Stimulated activated CD4-positive, alpha-beta T cell treated with anti-CD3 and anti-CD28 coated beads, Interleukin-4, amount 100 ng/mL, for 24 hours (primary cell): ENCODE results near the gene YLPM1.
A peak's percentile ranks its signal among the peaks of the same experiment; 100 is the strongest.

Source experiments
- DNase-seq: peaks from one replicate; pipeline ENCODE4 v3.0.0-alpha.2; 2020

The YLPM1 gene

DNA sequence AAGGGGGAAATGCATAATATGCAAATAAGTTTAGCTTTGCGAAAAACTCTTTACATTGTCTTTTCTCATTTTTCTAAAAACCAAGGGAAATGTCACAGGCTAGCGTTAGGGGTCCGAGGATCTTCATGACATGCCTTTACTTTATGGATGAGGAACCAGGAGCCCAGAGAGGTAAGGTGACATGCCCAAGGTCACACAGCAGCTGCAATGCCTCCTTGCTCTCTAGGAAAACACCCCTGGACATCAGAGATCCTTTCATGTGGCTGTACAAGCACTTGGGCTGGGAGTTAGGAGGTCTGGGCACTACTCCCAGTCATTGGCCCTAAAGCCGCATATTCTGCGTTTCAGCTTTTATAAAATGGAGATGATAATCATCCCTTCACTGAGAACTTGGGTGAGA is 112.1 kb downstream of the YLPM1 start:
- DNase-seq: no peak

DNA sequence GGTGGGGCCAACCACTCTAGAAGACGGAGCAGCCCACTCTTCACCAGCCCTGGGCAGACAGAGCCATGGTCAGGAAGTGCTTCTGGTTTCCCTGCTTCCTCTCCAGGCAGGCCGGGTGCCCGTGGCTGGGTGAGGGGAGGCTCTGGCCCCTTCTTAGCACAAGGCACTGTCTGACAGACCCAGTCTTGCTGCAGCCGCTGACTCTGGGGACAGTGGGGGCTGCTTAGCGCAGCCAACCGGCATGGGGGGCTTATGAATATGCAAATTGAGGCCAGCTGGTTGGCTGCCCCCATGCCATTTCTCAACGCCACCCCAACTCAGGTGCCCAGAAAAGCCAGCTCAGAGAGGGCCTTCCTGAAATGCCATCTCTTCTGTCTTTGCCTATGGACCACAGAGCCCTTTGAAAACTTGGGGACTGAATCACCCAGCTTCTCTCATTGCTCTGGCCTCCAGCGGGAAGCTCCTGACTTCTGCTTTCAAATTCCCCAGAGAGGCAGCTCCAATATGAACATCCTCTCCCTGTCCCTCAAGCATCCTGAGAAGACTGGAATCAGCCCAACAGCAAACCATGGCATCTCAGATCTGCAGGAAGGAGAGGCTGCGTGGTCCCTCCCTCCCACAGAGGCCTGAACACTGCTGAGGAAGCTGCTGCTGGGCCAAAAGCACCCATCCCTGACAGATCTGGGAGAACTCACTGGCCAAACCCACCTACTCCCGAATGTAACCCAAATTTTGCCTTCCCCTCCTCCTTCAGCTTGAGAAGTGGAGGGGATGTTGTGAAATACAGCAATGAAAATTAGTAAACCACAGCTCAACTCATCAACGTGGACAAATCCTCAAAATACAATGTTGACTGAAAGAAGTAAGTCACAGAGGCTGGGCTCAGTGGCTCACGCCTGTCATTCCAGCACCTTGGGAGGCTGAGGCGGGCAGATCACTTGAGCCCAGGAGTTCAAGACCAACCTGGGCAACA is 113.1 kb downstream of the YLPM1 start, which contains the start of gene PROX2:
TSS of gene PROX2 (minus strand) at position 205 of the 973 bp plus-strand sequence. CDS start 12,311 bp downstream, outside the sequence.
- no peak for DNase-seq

- no peak for DNase-seq
Measured at GRCh38 chr14:74879427-74880182, 116.5 kb downstream of the YLPM1 start.

- DNase-seq: peak; percentile 88
Measured at GRCh38 chr14:74881431-74882102, 118.5 kb downstream of the YLPM1 start, which contains the start of gene DLST. Gene DLST (plus strand): TSS chr14:74881916. CDS start chr14:74881954, 38 bp downstream.

GRCh38 chr14:74882103-74882920 is 119.2 kb downstream of the YLPM1 start:
- DNase-seq: peak; percentile 59
